IMR-90 (cell line): ENCODE data around the gene TCEAL6. TPM values are rescaled to one million over a fixed set of nuclear protein-coding genes. Genes with fewer than 3 reads are reported as not detected.
"Not testable (repeated sequence)": the region's sequence is repeated elsewhere in the genome, so short reads cannot be mapped to it uniquely, and the experiment has no call there.

Experiments
- ATAC-seq: fragments of 200-7000 bp; cut with Tn5 transposase; 2 replicates; pipeline ENCODE4 v1.9.1; 2020; ENCODE audit warnings: low read depth, mild to moderate bottlenecking, moderate library complexity
- Bru-seq: library from RNA; stranded (reverse); fragments of 400-500 nt; gene quantifications from one replicate; lab custom pipeline; 2021; lab: Mats Ljungman, UMichigan
- BruChase-seq, 2 experiments: library from RNA; stranded (reverse); fragments of 400-500 nt; gene quantifications; one replicate each; lab custom pipeline; 2021; lab: Mats Ljungman, UMichigan
- BruUV-seq: library from RNA; stranded (reverse); fragments of 400-500 nt; replicated peaks from 2 replicates; lab custom pipeline; 2021; lab: Mats Ljungman, UMichigan
- CTCF ChIA-PET: fragments of 300-600 bp; formaldehyde crosslinking; extraction: SDS; loops from one replicate; lab custom pipeline; 2021; ENCODE audit warnings: antibody characterized with exemption; lab: Yijun Ruan, JAX
- POLR2A ChIA-PET: fragments of 300-600 bp; sonication (Branson Sonifier 250); formaldehyde crosslinking; loops from one replicate; lab custom pipeline; 2022; ENCODE audit warnings: antibody characterized with exemption; ENCODE audit not compliant: unreplicated experiment; lab: Charles Lee
- DNase-seq: peaks from one replicate; pipeline ENCODE4 v3.0.0; 2013
- H2AFZ ChIP-seq: replicated peaks from 2 replicates; pipeline ENCODE3; 2013; ENCODE audit warnings: low read length, mild to moderate bottlenecking; ENCODE audit not compliant: poor library complexity
- H2AK5ac ChIP-seq: 2 replicates; pipeline ENCODE4 v1.6.1; 2013; ENCODE audit warnings: low read depth, low read length, inconsistent platforms
- H2AK9ac ChIP-seq: replicated peaks from 2 replicates; pipeline ENCODE3; 2013; ENCODE audit warnings: mild to moderate bottlenecking, low read depth, low read length, moderate library complexity; ENCODE audit not compliant: poor library complexity
- H2BK120ac ChIP-seq: 2 replicates; pipeline ENCODE4 v1.6.1; 2013; ENCODE audit warnings: low read depth, low read length, inconsistent platforms
- H2BK15ac ChIP-seq: 3 replicates; pipeline ENCODE4 v1.6.1; 2013; ENCODE audit warnings: low read depth, low read length, inconsistent platforms
- H2BK20ac ChIP-seq: 2 replicates; pipeline ENCODE4 v1.6.1; 2013; ENCODE audit warnings: low read depth, mild to moderate bottlenecking, inconsistent platforms, low read length, moderate library complexity
- H2BK5ac ChIP-seq: 2 replicates; pipeline ENCODE4 v1.6.1; 2013; ENCODE audit warnings: mild to moderate bottlenecking, low read depth, low read length, inconsistent platforms; ENCODE audit not compliant: poor library complexity, severe bottlenecking
- H3K14ac ChIP-seq: replicated peaks from 2 replicates; pipeline ENCODE4 v1.6.1; 2013; ENCODE audit warnings: low read depth, low read length, inconsistent platforms
- H3K18ac ChIP-seq: 2 replicates; pipeline ENCODE4 v1.6.1; 2013; ENCODE audit warnings: low read depth, low read length, control low read depth
- H3K23ac ChIP-seq: 2 replicates; pipeline ENCODE4 v1.6.1; 2013; ENCODE audit warnings: low read depth, low read length, inconsistent platforms
- H3K27ac ChIP-seq: 2 replicates; pipeline ENCODE4 v1.5.1; 2013; ENCODE audit warnings: mild to moderate bottlenecking, control low read depth, low read length; ENCODE audit not compliant: insufficient read depth
- H3K27me3 ChIP-seq: 2 replicates; pipeline ENCODE4 v1.6.1; 2013; ENCODE audit warnings: low read length; ENCODE audit not compliant: control insufficient read depth, insufficient read depth
- H3K36me3 ChIP-seq: 2 replicates; pipeline ENCODE4 v1.6.1; 2013; ENCODE audit warnings: low read length, mixed read lengths; ENCODE audit not compliant: control insufficient read depth, insufficient read depth
- H3K4ac ChIP-seq: 2 replicates; pipeline ENCODE4 v1.6.1; 2013; ENCODE audit warnings: low read depth, low read length, inconsistent platforms
- H3K4me1 ChIP-seq: 2 replicates; pipeline ENCODE4 v1.6.1; 2013; ENCODE audit warnings: low read length, mixed read lengths; ENCODE audit not compliant: control insufficient read depth, insufficient read depth
- H3K4me2 ChIP-seq: 2 replicates; pipeline ENCODE4 v1.6.1; 2013; ENCODE audit warnings: low read depth, mild to moderate bottlenecking, control low read depth, low read length, moderate library complexity
- H3K4me3 ChIP-seq: 2 replicates; pipeline ENCODE4 v1.5.1; 2013; ENCODE audit warnings: low read depth, mild to moderate bottlenecking, control low read depth, low read length, moderate library complexity; ENCODE audit not compliant: insufficient read depth
- H3K56ac ChIP-seq: 2 replicates; pipeline ENCODE4 v1.6.1; 2013; ENCODE audit warnings: low read length, inconsistent platforms; ENCODE audit not compliant: insufficient read depth; ENCODE audit errors: extremely low read depth
- H3K79me1 ChIP-seq, 2 experiments: 2 replicates each; pipeline ENCODE4 v1.6.1; 2013; ENCODE audit warnings: low read length in 2 of 2, inconsistent platforms in 1 of 2, low read depth in 1 of 2
- H3K9ac ChIP-seq: 2 replicates; pipeline ENCODE4 v1.6.1; 2013; ENCODE audit warnings: low read depth, low read length, control low read depth
- H3K9me1 ChIP-seq: 2 replicates; pipeline ENCODE4 v1.6.1; 2013; ENCODE audit warnings: low read length, inconsistent platforms; ENCODE audit not compliant: insufficient read depth
- H3K9me3 ChIP-seq: 2 replicates; pipeline ENCODE4 v1.6.1; 2013; ENCODE audit warnings: low read length; ENCODE audit not compliant: control insufficient read depth, insufficient read depth
- H4K20me1 ChIP-seq: 2 replicates; pipeline ENCODE4 v1.6.1; 2013; ENCODE audit warnings: low read length, inconsistent platforms; ENCODE audit not compliant: insufficient read depth
- H4K5ac ChIP-seq: 2 replicates; pipeline ENCODE4 v1.6.1; 2013; ENCODE audit warnings: mild to moderate bottlenecking, low read depth, low read length, control low read depth
- H4K8ac ChIP-seq, 2 experiments: 2 replicates each; pipeline ENCODE4 v1.6.1; 2013; ENCODE audit warnings: low read depth in 2 of 2, low read length in 2 of 2, control low read depth in 1 of 2, inconsistent platforms in 1 of 2
- H4K91ac ChIP-seq: 2 replicates; pipeline ENCODE4 v1.6.1; 2013; ENCODE audit warnings: low read depth, low read length, inconsistent platforms; ENCODE audit not compliant: insufficient read depth
- WGBS, 2 experiments: methylation state at CpG; one replicate each; pipeline versions ENCODE4 v1.1.5 to v1.1.7; 2013; ENCODE audit warnings: missing lambda C conversion rate in 2 of 2; ENCODE audit not compliant: insufficient read length in 1 of 2; ENCODE audit errors: extremely low coverage in 2 of 2; 5-methylcytosine and 5-hydroxymethylcytosine counted together
- dilution Hi-C: fragments of 300-500 bp; cut with HindIII; formaldehyde crosslinking; loops from one replicate; pipeline ENCODE4 v1.14.3; 2018; ENCODE audit warnings: low sequenced_read_pairs; ENCODE audit not compliant: unreplicated experiment
- in situ Hi-C: fragments of 300-500 bp; cut with MboI; formaldehyde crosslinking; loops from 3 replicates; pipeline ENCODE4 v1.14.3; 2019; ENCODE audit warnings: low sequenced_read_pairs, inconsistent platforms, mixed read lengths
- intact Hi-C: fragments of 100-400 bp; cut with micrococcal nuclease; formaldehyde crosslinking; loops from 2 replicates; pipeline ENCODE4 v1.10.0; 2022
- long read RNA-seq: library from polyadenylated mRNA; unstranded; transcript quantifications from one replicate; pipeline ENCODE4 v2.0.0, GENCODE V29; 2021; ENCODE audit not compliant: unreplicated experiment
- polyA plus RNA-seq, 3 experiments: library from polyadenylated mRNA; depleted of rRNA; stranded (reverse); fragments of >200 nt; gene quantifications; 2 replicates each; pipeline ENCODE4 v1.2.3, GENCODE V29; 2012; ENCODE audit warnings: low replicate concordance in 1 of 3
- total RNA-seq: library from RNA; depleted of rRNA; stranded (reverse); fragments of >200 nt; gene quantifications from 2 replicates; pipeline ENCODE4 v1.2.3, GENCODE V29; 2012; rRNA removed

The TCEAL6 gene
- total RNA-seq = not detected in 2 replicates
- polyA plus RNA-seq (2012; rRNA removed) = not detected in 2 replicates
- polyA plus RNA-seq (2012; cell fraction: cytosol; rRNA removed) = not detected in 2 replicates
- polyA plus RNA-seq (2012; cell fraction: nucleus; rRNA removed; ENCODE audit: low replicate concordance) = not detected in 2 replicates
- not detected for Bru-seq, nascent RNA
- BruChase-seq, experiment 1, labeled RNA remaining after a 6-hour chase = not detected
- not detected for BruChase-seq, experiment 2, labeled RNA remaining after a 2-hour chase
- long read RNA-seq = 0 reads

DNA sequence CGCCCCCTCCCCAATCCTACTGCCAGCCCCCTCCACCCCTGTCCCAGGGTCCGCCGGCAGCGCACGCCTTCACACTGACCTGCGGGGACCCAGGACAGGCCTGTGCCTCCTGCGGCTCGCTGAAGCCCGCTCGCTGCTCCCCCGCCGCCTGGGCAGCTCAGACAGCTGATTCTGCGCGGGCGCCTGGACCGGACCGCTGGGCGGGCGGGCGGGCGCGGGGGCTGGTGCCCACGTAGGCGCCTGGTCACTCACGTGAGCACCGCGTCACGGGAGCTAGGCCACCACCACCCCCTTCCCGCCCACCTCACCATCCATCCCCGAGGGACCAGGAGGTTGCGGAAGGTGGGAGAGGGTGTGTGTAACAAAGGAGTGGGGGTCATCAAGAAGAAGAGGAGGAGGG, at the start of gene TCEAL6:
Gene TCEAL6 (minus strand): TSS at position 208 of the 400 bp plus-strand sequence.
- ATAC-seq, CTCF ChIA-PET, dilution Hi-C loops: not testable (repeated sequence)

More for the DNA sequence above, at the start of gene TCEAL6:
- H2AK5ac ChIP-seq, H4K5ac ChIP-seq, BruUV-seq, H3K14ac ChIP-seq, H2BK5ac ChIP-seq, H4K8ac ChIP-seq, H4K91ac ChIP-seq, H3K27me3 ChIP-seq, H3K9ac ChIP-seq, DNase-seq, H3K18ac ChIP-seq, H3K4ac ChIP-seq, H3K4me2 ChIP-seq, H3K9me3 ChIP-seq, H3K23ac ChIP-seq, H2AK9ac ChIP-seq, intact Hi-C loops, H3K9me1 ChIP-seq, H3K56ac ChIP-seq, H4K20me1 ChIP-seq, H2BK20ac ChIP-seq, H3K79me1 ChIP-seq, in situ Hi-C loops, POLR2A ChIA-PET, H2AFZ ChIP-seq, H3K4me3 ChIP-seq, H3K4me1 ChIP-seq, H3K36me3 ChIP-seq, H2BK15ac ChIP-seq, H2BK120ac ChIP-seq, H3K27ac ChIP-seq: not testable (repeated sequence)
- no CpG with 5 or more reads among the region's 31 CpGs for WGBS, 2 experiments
